ENCODE measurements around the gene PLIN3. TPM values are rescaled to one million over a fixed set of nuclear protein-coding genes. Genes with fewer than 3 reads are reported as not detected.
A peak's percentile ranks its signal among the peaks of the same experiment; 100 is the strongest.

The PLIN3 gene
- total and polyA plus RNA-seq, 9 of the 15 experiments (the other 6 are each of a cell fraction or from before 2014, with no cell fraction given), result 7.5 to 75.6 (median 43.1) TPM

DNA sequence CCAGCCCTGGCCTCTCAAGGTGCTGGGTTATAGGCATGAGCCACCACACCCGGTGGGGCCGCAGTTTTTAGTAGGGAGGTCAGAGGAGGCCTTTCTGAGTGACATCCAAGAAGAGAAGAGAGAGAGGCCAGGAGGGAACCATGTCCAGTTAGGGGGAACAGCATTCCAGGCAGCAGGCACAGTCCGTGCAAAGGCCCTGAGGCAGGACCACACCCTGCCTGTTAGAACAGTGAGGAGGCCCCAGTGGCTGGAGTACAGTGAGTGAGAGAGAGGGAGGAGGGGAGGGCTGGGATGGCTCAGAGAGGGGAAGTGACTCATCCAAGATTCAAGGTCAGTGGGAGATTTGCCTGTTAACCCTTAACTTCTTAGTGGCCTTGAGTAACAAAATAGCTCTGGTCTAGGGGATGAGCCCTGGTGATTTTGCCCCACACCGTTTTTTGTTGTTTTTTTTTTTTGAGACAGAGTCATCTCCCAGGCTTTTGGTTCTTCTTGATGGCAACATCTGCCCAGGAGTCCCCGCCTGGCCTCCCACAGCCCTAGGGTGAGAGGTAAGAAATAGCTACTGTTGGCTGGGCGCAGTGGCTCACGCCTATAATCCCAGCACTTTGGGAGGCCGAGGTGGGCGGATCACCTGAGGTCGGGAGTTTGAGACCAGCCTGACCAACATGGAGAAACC is 2.7 kb upstream of the PLIN3 start (continued):
- TF ChIP-seq, protein P1, sequence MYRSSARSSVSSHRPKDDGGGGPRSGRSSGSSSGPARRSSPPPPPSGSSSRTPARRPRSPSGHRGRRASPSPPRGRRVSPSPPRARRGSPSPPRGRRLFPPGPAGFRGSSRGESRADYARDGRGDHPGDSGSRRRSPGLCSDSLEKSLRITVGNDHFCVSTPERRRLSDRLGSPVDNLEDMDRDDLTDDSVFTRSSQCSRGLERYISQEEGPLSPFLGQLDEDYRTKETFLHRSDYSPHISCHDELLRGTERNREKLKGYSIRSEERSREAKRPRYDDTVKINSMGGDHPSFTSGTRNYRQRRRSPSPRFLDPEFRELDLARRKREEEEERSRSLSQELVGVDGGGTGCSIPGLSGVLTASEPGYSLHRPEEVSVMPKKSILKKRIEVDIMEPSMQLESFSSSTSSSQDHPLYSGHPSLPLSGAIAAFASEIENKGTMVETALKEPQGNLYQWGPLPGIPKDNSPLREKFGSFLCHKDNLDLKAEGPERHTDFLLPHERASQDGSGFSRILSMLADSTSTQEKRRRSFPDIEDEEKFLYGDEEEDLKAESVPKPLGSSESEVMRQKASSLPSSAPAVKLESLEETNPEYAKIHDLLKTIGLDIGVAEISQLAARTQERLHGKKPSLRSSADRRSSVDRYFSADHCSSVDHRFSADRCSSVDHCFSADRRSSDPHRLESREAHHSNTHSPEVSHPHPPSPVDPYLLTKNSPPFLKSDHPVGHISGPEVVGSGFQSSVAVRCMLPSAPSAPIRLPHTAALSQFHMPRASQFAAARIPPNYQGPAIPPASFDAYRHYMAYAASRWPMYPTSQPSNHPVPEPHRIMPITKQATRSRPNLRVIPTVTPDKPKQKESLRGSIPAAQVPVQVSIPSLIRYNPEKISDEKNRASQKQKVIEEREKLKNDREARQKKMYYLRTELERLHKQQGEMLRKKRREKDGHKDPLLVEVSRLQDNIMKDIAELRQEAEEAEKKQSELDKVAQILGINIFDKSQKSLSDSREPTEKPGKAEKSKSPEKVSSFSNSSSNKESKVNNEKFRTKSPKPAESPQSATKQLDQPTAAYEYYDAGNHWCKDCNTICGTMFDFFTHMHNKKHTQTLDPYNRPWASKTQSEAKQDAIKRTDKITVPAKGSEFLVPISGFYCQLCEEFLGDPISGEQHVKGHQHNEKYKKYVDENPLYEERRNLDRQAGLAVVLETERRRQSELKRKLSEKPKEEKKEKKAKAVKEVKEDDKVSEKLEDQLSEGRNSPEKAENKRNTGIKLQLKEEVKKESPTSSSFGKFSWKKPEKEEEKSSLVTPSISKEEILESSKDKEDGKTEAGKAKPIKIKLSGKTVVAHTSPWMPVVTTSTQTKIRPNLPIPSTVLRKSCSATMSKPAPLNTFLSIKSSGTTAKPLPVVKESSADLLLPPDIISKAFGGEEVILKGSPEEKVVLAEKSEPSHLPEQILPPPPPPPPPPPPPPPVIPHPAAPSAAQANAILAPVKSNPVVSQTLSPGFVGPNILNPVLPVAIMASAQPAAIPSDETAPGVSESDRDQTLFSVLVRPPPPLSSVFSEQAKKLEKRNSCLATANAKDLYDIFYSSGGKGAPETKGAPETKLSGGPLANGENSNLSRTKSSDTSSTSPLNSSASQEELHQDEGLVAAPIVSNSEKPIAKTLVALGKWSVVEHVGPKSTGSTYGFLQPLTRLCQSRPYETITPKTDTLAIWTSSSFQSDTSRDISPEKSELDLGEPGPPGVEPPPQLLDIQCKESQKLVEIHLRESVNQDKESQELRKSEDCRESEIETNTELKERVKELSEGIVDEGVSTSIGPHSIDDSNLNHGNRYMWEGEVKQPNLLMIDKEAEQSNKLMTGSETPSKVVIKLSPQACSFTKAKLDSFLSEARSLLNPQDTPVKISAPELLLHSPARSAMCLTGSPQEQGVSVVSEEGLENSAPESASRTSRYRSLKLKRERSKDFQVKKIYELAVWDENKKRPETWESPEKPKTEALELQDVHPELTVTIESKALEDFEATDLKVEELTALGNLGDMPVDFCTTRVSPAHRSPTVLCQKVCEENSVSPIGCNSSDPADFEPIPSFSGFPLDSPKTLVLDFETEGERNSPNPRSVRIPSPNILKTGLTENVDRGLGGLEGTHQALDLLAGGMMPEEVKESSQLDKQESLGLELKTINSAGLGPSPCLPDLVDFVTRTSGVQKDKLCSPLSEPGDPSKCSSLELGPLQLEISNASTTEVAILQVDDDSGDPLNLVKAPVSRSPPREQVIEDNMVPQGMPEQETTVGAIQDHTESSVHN (IDR thresholded peaks at IDR 0.05; ENCODE audit: borderline replicate concordance in 1 of 2, low read depth in 1 of 2), result peak in 1 of 2 experiments; percentile 37; a peak in 1 of 4 replicates
- TF ChIP-seq, protein P2, sequence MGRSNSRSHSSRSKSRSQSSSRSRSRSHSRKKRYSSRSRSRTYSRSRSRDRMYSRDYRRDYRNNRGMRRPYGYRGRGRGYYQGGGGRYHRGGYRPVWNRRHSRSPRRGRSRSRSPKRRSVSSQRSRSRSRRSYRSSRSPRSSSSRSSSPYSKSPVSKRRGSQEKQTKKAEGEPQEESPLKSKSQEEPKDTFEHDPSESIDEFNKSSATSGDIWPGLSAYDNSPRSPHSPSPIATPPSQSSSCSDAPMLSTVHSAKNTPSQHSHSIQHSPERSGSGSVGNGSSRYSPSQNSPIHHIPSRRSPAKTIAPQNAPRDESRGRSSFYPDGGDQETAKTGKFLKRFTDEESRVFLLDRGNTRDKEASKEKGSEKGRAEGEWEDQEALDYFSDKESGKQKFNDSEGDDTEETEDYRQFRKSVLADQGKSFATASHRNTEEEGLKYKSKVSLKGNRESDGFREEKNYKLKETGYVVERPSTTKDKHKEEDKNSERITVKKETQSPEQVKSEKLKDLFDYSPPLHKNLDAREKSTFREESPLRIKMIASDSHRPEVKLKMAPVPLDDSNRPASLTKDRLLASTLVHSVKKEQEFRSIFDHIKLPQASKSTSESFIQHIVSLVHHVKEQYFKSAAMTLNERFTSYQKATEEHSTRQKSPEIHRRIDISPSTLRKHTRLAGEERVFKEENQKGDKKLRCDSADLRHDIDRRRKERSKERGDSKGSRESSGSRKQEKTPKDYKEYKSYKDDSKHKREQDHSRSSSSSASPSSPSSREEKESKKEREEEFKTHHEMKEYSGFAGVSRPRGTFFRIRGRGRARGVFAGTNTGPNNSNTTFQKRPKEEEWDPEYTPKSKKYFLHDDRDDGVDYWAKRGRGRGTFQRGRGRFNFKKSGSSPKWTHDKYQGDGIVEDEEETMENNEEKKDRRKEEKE (IDR thresholded peaks at IDR 0.05; ENCODE audit: borderline replicate concordance in 1 of 2, control insufficient read depth in 1 of 2, low read depth in 2 of 2, low read length in 1 of 2), result no peak
- TF ChIP-seq CBX2 (IDR thresholded peaks at IDR 0.05; ENCODE audit: insufficient read depth, low read length, poor library complexity, severe bottlenecking), result no peak
- peak; percentile 96 for TF ChIP-seq SMARCE1 (IDR thresholded peaks at IDR 0.05)
- TF ChIP-seq DACH1 (IDR thresholded peaks at IDR 0.05; ENCODE audit: partially characterized antibody), result peak; percentile 64
- TF ChIP-seq RFX7 (CRISPR knock-in tag; IDR thresholded peaks at IDR 0.05), result no peak
- peak; percentile 94 to 96 for TF ChIP-seq HDAC1 (IDR thresholded peaks at IDR 0.05)
- TF ChIP-seq TCF7L2 (IDR thresholded peaks at IDR 0.05; ENCODE audit: low read depth, low read length), result peak; percentile 31; the same call in 1 of the 2 replicates
- no peak for TF ChIP-seq PPARD (CRISPR knock-in tag; IDR thresholded peaks at IDR 0.05)
- no peak for TF ChIP-seq ZNF766 (CRISPR knock-in tag; conservative IDR thresholded peaks at IDR 0.05)
- 0 out of 2 replicates have a peak, but pooled peaks have one; percentile 47 for TF ChIP-seq MYC (IDR thresholded peaks at IDR 0.05; ENCODE audit: low read depth, low read length)
- no peak for TF ChIP-seq MYC (CRISPR knock-in tag; IDR thresholded peaks at IDR 0.05; ENCODE audit: borderline replicate concordance, low read depth)
- TF ChIP-seq EP400 (IDR thresholded peaks at IDR 0.05), result peak; percentile 78

Measured in K562 (cell line).